K562 (cell line): ENCODE data around the gene MAP3K14. TPM values are rescaled to one million over a fixed set of nuclear protein-coding genes. Genes with fewer than 3 reads are reported as not detected.

Experiments
- CCAR2 ChIP-seq: fragments of 200-400 bp; formaldehyde crosslinking; IDR thresholded peaks from 2 replicates; pipeline ENCODE4 v1.6.1; 2017; ENCODE audit warnings: mild to moderate bottlenecking, low read depth, low read length
- DACH1 ChIP-seq: fragments of 450-650 bp; IDR thresholded peaks from 2 replicates; pipeline ENCODE4 v1.6.1; 2018; ENCODE audit not compliant: partially characterized antibody
- HMG20B ChIP-seq: fragments of 250-450 bp; sonication (Bioruptor Pico); IDR thresholded peaks from 2 replicates; pipeline ENCODE4 v1.5.0; 2021; ENCODE audit warnings: mild to moderate bottlenecking
- HNRNPLL ChIP-seq: fragments of 200-400 bp; formaldehyde crosslinking; IDR thresholded peaks from 2 replicates; pipeline ENCODE4 v1.6.1; 2017; ENCODE audit warnings: low read length, low read depth, mild to moderate bottlenecking; ENCODE audit not compliant: poor library complexity, severe bottlenecking
- KLF16 ChIP-seq: IDR thresholded peaks from 2 replicates; pipeline ENCODE4 v1.6.1; 2016; ENCODE audit warnings: antibody characterized with exemption
- TGIF2 ChIP-seq: sonication (generic); formaldehyde crosslinking; IDR thresholded peaks from 2 replicates; pipeline ENCODE4 v1.8.1; 2022; ENCODE audit warnings: mild to moderate bottlenecking, missing genetic modification reagents, moderate library complexity
- ZNF668 ChIP-seq: fragments of 250-450 bp; sonication (Bioruptor Pico); IDR thresholded peaks from 2 replicates; pipeline ENCODE4 v1.8.0; 2022; ENCODE audit warnings: mild to moderate bottlenecking, inconsistent platforms
- ZNF77 ChIP-seq: fragments of 250-450 bp; sonication (Bioruptor Pico); IDR thresholded peaks from 2 replicates; pipeline ENCODE4 v1.5.0; 2020
- ZNF79 ChIP-seq: fragments of 250-450 bp; sonication (Bioruptor Pico); IDR thresholded peaks from 2 replicates; pipeline ENCODE4 v1.4.0; 2020; ENCODE audit warnings: low read depth, mild to moderate bottlenecking, moderate library complexity
- polyA plus RNA-seq, 8 experiments: library from polyadenylated mRNA; depleted of rRNA in 4 of 8; stranded (reverse) in 5 of 8; unstranded in 3 of 8; fragments of >200 nt; fragmentation: Nextera tagmentation in 2 of 8; fragmentation: Illumina TruSeq in 1 of 8; extraction: Ambion mirVana in 2 of 8; extraction: Trizol in 1 of 8; gene quantifications; 2 replicates each; pipeline versions ENCODE4 v1.2.1 to v1.2.3, GENCODE V29; 2011 to 2014; ENCODE audit warnings: inconsistent platforms in 1 of 8, missing spikeins in 1 of 8
- total RNA-seq, 7 experiments: library from RNA; depleted of rRNA in 6 of 7; stranded (reverse); fragments of >200 nt in 6 of 7; fragmentation: Illumina TruSeq in 2 of 7; extraction: Trizol in 2 of 7; gene quantifications; 2 replicates each; pipeline versions ENCODE4 v1.2.1 to v1.2.3, GENCODE V29; 2011 to 2021; ENCODE audit warnings: low replicate concordance in 1 of 7
- TF ChIP-seq, protein P1 (sequence below): fragments of 250-450 bp; sonication (Bioruptor Pico); IDR thresholded peaks from 2 replicates; pipeline ENCODE4 v1.4.0; 2020
- TF ChIP-seq, protein P2 (sequence below): sonication (generic); formaldehyde crosslinking; IDR thresholded peaks from 2 replicates; pipeline ENCODE4 v1.8.0; 2022; ENCODE audit warnings: mild to moderate bottlenecking, missing genetic modification reagents, borderline replicate concordance
- TF ChIP-seq, protein P3 (sequence below): fragments of 250-450 bp; sonication (Bioruptor Pico); IDR thresholded peaks from 2 replicates; pipeline ENCODE4 v1.5.0; 2022; ENCODE audit warnings: mild to moderate bottlenecking
- TF ChIP-seq, protein P4 (sequence below): fragments of 450-650 bp; IDR thresholded peaks from 2 replicates; pipeline ENCODE4 v1.6.1; 2018; ENCODE audit warnings: mild to moderate bottlenecking, low read depth; ENCODE audit not compliant: partially characterized antibody

MAP3K14 gene
- total and polyA plus RNA-seq, 9 of the 15 experiments (the other 6 are each of a cell fraction or from before 2014, with no cell fraction given) = 0.45 to 8.7 (median 3.2) TPM

DNA sequence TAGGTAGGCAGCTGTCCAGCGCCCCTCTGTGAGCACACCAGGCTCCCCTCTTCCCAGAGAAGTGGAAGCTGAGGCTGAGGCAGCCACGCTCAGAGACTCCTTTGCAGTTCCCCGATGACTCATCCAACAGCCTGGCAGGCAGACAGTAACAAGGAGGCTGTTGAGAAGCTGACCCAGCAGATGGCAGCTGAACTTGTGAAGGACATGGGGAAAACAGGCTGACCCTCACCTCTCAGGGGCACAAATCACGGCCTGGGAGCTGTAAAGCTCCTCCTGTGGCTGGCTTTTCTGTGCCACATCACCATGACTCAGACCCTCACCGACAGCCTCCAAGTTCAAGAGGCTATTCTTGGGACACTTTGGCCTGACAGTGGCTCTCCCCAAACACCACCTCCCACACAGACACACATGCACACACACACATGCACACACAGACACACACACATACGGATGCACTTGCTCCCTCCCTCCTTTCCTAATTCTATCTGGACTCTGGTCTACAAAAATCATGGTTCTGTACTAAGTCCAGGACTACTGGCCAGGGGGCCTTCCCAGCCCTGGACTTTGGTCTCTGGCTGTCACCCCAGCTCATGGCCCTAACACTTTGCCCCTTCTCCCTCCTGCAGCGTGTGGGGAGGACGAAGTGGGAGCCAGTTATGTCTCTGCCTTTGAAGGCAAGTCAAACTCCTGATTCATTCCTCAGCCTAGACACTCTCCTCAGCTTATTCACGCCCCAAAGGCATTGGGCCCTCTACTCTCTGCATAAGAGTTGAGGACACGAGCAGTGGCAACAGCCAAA lies 23.2 kb downstream of the MAP3K14 start (continued):
- TF ChIP-seq, protein P1, sequence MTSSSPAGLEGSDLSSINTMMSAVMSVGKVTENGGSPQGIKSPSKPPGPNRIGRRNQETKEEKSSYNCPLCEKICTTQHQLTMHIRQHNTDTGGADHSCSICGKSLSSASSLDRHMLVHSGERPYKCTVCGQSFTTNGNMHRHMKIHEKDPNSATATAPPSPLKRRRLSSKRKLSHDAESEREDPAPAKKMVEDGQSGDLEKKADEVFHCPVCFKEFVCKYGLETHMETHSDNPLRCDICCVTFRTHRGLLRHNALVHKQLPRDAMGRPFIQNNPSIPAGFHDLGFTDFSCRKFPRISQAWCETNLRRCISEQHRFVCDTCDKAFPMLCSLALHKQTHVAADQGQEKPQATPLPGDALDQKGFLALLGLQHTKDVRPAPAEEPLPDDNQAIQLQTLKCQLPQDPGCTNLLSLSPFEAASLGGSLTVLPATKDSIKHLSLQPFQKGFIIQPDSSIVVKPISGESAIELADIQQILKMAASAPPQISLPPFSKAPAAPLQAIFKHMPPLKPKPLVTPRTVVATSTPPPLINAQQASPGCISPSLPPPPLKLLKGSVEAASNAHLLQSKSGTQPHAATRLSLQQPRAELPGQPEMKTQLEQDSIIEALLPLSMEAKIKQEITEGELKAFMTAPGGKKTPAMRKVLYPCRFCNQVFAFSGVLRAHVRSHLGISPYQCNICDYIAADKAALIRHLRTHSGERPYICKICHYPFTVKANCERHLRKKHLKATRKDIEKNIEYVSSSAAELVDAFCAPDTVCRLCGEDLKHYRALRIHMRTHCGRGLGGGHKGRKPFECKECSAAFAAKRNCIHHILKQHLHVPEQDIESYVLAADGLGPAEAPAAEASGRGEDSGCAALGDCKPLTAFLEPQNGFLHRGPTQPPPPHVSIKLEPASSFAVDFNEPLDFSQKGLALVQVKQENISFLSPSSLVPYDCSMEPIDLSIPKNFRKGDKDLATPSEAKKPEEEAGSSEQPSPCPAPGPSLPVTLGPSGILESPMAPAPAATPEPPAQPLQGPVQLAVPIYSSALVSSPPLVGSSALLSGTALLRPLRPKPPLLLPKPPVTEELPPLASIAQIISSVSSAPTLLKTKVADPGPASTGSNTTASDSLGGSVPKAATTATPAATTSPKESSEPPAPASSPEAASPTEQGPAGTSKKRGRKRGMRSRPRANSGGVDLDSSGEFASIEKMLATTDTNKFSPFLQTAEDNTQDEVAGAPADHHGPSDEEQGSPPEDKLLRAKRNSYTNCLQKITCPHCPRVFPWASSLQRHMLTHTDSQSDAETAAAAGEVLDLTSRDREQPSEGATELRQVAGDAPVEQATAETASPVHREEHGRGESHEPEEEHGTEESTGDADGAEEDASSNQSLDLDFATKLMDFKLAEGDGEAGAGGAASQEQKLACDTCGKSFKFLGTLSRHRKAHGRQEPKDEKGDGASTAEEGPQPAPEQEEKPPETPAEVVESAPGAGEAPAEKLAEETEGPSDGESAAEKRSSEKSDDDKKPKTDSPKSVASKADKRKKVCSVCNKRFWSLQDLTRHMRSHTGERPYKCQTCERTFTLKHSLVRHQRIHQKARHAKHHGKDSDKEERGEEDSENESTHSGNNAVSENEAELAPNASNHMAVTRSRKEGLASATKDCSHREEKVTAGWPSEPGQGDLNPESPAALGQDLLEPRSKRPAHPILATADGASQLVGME (CRISPR knock-in tag) = no peak
- TF ChIP-seq, protein P2, sequence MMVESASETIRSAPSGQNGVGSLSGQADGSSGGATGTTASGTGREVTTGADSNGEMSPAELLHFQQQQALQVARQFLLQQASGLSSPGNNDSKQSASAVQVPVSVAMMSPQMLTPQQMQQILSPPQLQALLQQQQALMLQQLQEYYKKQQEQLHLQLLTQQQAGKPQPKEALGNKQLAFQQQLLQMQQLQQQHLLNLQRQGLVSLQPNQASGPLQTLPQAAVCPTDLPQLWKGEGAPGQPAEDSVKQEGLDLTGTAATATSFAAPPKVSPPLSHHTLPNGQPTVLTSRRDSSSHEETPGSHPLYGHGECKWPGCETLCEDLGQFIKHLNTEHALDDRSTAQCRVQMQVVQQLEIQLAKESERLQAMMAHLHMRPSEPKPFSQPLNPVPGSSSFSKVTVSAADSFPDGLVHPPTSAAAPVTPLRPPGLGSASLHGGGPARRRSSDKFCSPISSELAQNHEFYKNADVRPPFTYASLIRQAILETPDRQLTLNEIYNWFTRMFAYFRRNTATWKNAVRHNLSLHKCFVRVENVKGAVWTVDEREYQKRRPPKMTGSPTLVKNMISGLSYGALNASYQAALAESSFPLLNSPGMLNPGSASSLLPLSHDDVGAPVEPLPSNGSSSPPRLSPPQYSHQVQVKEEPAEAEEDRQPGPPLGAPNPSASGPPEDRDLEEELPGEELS (CRISPR knock-in tag) = no peak
- TF ChIP-seq ZNF668 (CRISPR knock-in tag) = no peak
- no peak for TF ChIP-seq HNRNPLL
- TF ChIP-seq HMG20B (CRISPR knock-in tag) = no peak
- TF ChIP-seq, protein P3, sequence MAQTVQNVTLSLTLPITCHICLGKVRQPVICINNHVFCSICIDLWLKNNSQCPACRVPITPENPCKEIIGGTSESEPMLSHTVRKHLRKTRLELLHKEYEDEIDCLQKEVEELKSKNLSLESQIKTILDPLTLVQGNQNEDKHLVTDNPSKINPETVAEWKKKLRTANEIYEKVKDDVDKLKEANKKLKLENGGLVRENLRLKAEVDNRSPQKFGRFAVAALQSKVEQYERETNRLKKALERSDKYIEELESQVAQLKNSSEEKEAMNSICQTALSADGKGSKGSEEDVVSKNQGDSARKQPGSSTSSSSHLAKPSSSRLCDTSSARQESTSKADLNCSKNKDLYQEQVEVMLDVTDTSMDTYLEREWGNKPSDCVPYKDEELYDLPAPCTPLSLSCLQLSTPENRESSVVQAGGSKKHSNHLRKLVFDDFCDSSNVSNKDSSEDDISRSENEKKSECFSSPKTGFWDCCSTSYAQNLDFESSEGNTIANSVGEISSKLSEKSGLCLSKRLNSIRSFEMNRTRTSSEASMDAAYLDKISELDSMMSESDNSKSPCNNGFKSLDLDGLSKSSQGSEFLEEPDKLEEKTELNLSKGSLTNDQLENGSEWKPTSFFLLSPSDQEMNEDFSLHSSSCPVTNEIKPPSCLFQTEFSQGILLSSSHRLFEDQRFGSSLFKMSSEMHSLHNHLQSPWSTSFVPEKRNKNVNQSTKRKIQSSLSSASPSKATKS (CRISPR knock-in tag) = no peak
- no peak for TF ChIP-seq TGIF2 (CRISPR knock-in tag)
- no peak for TF ChIP-seq KLF16
- TF ChIP-seq, protein P4, sequence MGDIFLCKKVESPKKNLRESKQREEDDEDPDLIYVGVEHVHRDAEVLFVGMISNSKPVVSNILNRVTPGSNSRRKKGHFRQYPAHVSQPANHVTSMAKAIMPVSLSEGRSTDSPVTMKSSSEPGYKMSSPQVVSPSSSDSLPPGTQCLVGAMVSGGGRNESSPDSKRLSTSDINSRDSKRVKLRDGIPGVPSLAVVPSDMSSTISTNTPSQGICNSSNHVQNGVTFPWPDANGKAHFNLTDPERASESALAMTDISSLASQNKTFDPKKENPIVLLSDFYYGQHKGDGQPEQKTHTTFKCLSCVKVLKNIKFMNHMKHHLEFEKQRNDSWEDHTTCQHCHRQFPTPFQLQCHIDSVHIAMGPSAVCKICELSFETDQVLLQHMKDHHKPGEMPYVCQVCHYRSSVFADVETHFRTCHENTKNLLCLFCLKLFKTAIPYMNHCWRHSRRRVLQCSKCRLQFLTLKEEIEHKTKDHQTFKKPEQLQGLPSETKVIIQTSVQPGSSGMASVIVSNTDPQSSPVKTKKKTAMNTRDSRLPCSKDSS = no peak
- no peak for TF ChIP-seq CCAR2
- no peak for TF ChIP-seq DACH1
- TF ChIP-seq ZNF79 (CRISPR knock-in tag) = no peak
- TF ChIP-seq ZNF77 = no peak
